ENCODE results near the gene LGI4.

GRCh38 chr19:35093941-35094647 lies 40.8 kb downstream of the LGI4 start:
- TF ChIP-seq POLR2A (IDR thresholded peaks at IDR 0.05; ENCODE audit: low read length) (no peak), GATA1 (IDR thresholded peaks at IDR 0.05; ENCODE audit: low read depth, low read length) (no peak)

Measured in erythroblast (primary cell).